Measurements from ENCODE around the gene COL25A1. TPM values are rescaled to one million over a fixed set of nuclear protein-coding genes. Genes with fewer than 3 reads are reported as not detected.

COL25A1 gene
- total RNA-seq, 1 donor from 2014 or later, result 3.9 TPM

- H3K27me3 Mint-ChIP-seq, result no peaks in the 10 kb centered on the region
- DNase-seq (ENCODE audit: low spot score, unreplicated experiment), result no peak
- H3K9me3 Mint-ChIP-seq (ENCODE audit: low read depth), result peaks cover 5% of the 10 kb centered on the region
- no peak for TF ChIP-seq CTCF (IDR thresholded peaks at IDR 0.05; ENCODE audit: unreplicated experiment)
- peaks cover 6% of the 10 kb centered on the region for H3K4me1 Mint-ChIP-seq (ENCODE audit: low read depth)
- no peak overlapping the region for H3K27ac Mint-ChIP-seq
- no peak overlapping the region for H3K4me3 Mint-ChIP-seq (ENCODE audit: low read depth)
- H3K36me3 Mint-ChIP-seq (ENCODE audit: insufficient read depth), result no peaks in the 10 kb centered on the region
These were observed 67.9 kb downstream of the COL25A1 start for GRCh38 chr4:109234596-109234995.

- DNase-seq (ENCODE audit: low spot score, unreplicated experiment), result no peak
- Mint-ChIP-seq H3K4me3 (ENCODE audit: low read depth) (no peak overlapping the region), H3K4me1 (ENCODE audit: low read depth) (peaks cover 6% of the 10 kb centered on the region), H3K27me3 (no peaks in the 10 kb centered on the region), H3K36me3 (ENCODE audit: insufficient read depth) (no peaks in the 10 kb centered on the region), H3K9me3 (ENCODE audit: low read depth) (peaks cover 5% of the 10 kb centered on the region), H3K27ac (no peak overlapping the region)
- no peak for TF ChIP-seq CTCF (IDR thresholded peaks at IDR 0.05; ENCODE audit: unreplicated experiment)
These were observed 68.9 kb downstream of the COL25A1 start for GRCh38 chr4:109233570-109233969.

GRCh38 chr4:109232681-109233080 is 69.8 kb downstream of the COL25A1 start:
- H3K36me3 Mint-ChIP-seq (ENCODE audit: insufficient read depth), result no peaks in the 10 kb centered on the region
- H3K9me3 Mint-ChIP-seq (ENCODE audit: low read depth), result peaks cover 5% of the 10 kb centered on the region
- no peak overlapping the region for H3K4me3 Mint-ChIP-seq (ENCODE audit: low read depth)
- no peaks in the 10 kb centered on the region for H3K27me3 Mint-ChIP-seq
- peaks cover 6% of the 10 kb centered on the region for H3K4me1 Mint-ChIP-seq (ENCODE audit: low read depth)
- H3K27ac Mint-ChIP-seq, result no peak overlapping the region
- TF ChIP-seq CTCF (IDR thresholded peaks at IDR 0.05; ENCODE audit: unreplicated experiment), result no peak
- no peak for DNase-seq (ENCODE audit: low spot score, unreplicated experiment)

- Mint-ChIP-seq H3K27me3 (no peaks in the 10 kb centered on the region), H3K27ac (no peak overlapping the region), H3K36me3 (ENCODE audit: insufficient read depth) (no peaks in the 10 kb centered on the region), H3K4me3 (ENCODE audit: low read depth) (no peak overlapping the region), H3K9me3 (ENCODE audit: low read depth) (peaks cover 5% of the 10 kb centered on the region), H3K4me1 (ENCODE audit: low read depth) (peaks cover 8% of the 10 kb centered on the region)
- no peak for TF ChIP-seq CTCF (IDR thresholded peaks at IDR 0.05; ENCODE audit: unreplicated experiment)
- no peak for DNase-seq (ENCODE audit: low spot score, unreplicated experiment)
These were observed 71.1 kb downstream of the COL25A1 start for GRCh38 chr4:109231331-109231730.

- Mint-ChIP-seq H3K4me1 (ENCODE audit: low read depth) (peaks cover 8% of the 10 kb centered on the region), H3K4me3 (ENCODE audit: low read depth) (no peak overlapping the region), H3K36me3 (ENCODE audit: insufficient read depth) (no peaks in the 10 kb centered on the region), H3K9me3 (ENCODE audit: low read depth) (no peaks in the 10 kb centered on the region), H3K27ac (no peak overlapping the region), H3K27me3 (no peaks in the 10 kb centered on the region)
- TF ChIP-seq CTCF (IDR thresholded peaks at IDR 0.05; ENCODE audit: unreplicated experiment), result no peak
- no peak for DNase-seq (ENCODE audit: low spot score, unreplicated experiment)
These were observed 73.4 kb downstream of the COL25A1 start for GRCh38 chr4:109229028-109229427.
